GM21576 (cell line): ENCODE data around the gene ACTL10.
A peak's percentile ranks its signal among the peaks of the same experiment; 100 is the strongest.
"Not testable (repeated sequence)": the region's sequence is repeated elsewhere in the genome, so short reads cannot be mapped to it uniquely, and the experiment has no call there.

Experiments
- ATAC-seq: cut with Tn5 transposase; IDR thresholded peaks from one replicate; pipeline ENCODE4 v1.9.1; 2021; ENCODE audit warnings: mild to moderate bottlenecking, moderate library complexity; ENCODE audit not compliant: unreplicated experiment

The ACTL10 gene

GRCh38 chr20:33666293-33667244 is at the start of gene ACTL10:
Gene ACTL10, plus strand, starts transcription at chr20:33666943. Its CDS starts 555 bp downstream, at chr20:33667498.
- peak; percentile 59 for ATAC-seq

- no peak for ATAC-seq
Measured at GRCh38 chr20:33621717-33622400, 44.9 kb upstream of the ACTL10 start.

- no peak for ATAC-seq
Measured at GRCh38 chr20:33622705-33623365, 43.9 kb upstream of the ACTL10 start.

GRCh38 chr20:33624399-33624798 is 42.3 kb upstream of the ACTL10 start:
- ATAC-seq = no peak

- no peak for ATAC-seq
Measured at GRCh38 chr20:33626190-33626589, 40.6 kb upstream of the ACTL10 start.

GRCh38 chr20:33627577-33628216 is 39.0 kb upstream of the ACTL10 start:
- ATAC-seq = no peak

GRCh38 chr20:33629533-33629932 is 37.2 kb upstream of the ACTL10 start:
- no peak for ATAC-seq

GRCh38 chr20:33629979-33630378 is 36.8 kb upstream of the ACTL10 start:
- no peak for ATAC-seq

- no peak for ATAC-seq
Measured at GRCh38 chr20:33630507-33630906, 36.2 kb upstream of the ACTL10 start.

GRCh38 chr20:33631910-33632309 is 34.8 kb upstream of the ACTL10 start:
- ATAC-seq = not testable (repeated sequence)

- no peak for ATAC-seq
Measured at GRCh38 chr20:33635341-33635740, 31.4 kb upstream of the ACTL10 start.

- ATAC-seq = no peak
Measured at GRCh38 chr20:33636776-33637175, 30.0 kb upstream of the ACTL10 start.

GRCh38 chr20:33640287-33640686 is 26.5 kb upstream of the ACTL10 start:
- no peak for ATAC-seq

GRCh38 chr20:33644313-33645071 is 22.3 kb upstream of the ACTL10 start:
- no peak for ATAC-seq

GRCh38 chr20:33645072-33645358 is 21.7 kb upstream of the ACTL10 start:
- ATAC-seq = no peak

- ATAC-seq = no peak
Measured at GRCh38 chr20:33645396-33645795, 21.3 kb upstream of the ACTL10 start.

GRCh38 chr20:33646191-33646590 is 20.6 kb upstream of the ACTL10 start:
- no peak for ATAC-seq

GRCh38 chr20:33646959-33647602 is 19.7 kb upstream of the ACTL10 start:
- not testable (repeated sequence) for ATAC-seq

GRCh38 chr20:33647603-33648395 is 18.9 kb upstream of the ACTL10 start:
- peak; percentile 73 for ATAC-seq
